Measurements from ENCODE around the gene IGSF21.

GRCh38 chr1:18292531-18292930, 184.9 kb downstream of the IGSF21 start:
- TF ChIP-seq CTCF (IDR thresholded peaks at IDR 0.05; ENCODE audit: low read depth, low read length), result no peak
- no peak for TF ChIP-seq EZH2phosphoT487 (IDR thresholded peaks at IDR 0.05; ENCODE audit: low read depth)

All from OCI-LY3 (cell line).